C4-2B (cell line): ENCODE data around the gene RNF103.

ENCODE experiments used
- CTCF ChIP-seq: fragments of 450-650 bp; conservative IDR thresholded peaks from 2 replicates; pipeline ENCODE4 v1.5.1; 2017; ENCODE audit warnings: mild to moderate bottlenecking
- ZFX ChIP-seq: fragments of 450-650 bp; IDR thresholded peaks from 2 replicates; pipeline ENCODE4 v1.6.1; 2017

- TF ChIP-seq CTCF = no peak
- no peak for TF ChIP-seq ZFX
Observed at GRCh38 chr2:86610871-86611270, 12.8 kb downstream of the RNF103 start.
